Lower leg skin (tissue), 3 donors: Measurements from ENCODE around the gene CIPC.

Source experiments
- CTCF ChIP-seq, 3 donors: fragments of 450-650 bp; IDR thresholded peaks; one replicate each; pipeline ENCODE4 v1.5.1; 2016; ENCODE audit warnings: antibody characterized with exemption in 3 of 3, mild to moderate bottlenecking in 3 of 3, moderate library complexity in 2 of 3
- POLR2A ChIP-seq, 2 donors: fragments of 450-650 bp; IDR thresholded peaks; one replicate each; pipeline ENCODE4 v1.6.1; 2016 to 2017; ENCODE audit warnings: antibody characterized with exemption in 2 of 2, mild to moderate bottlenecking in 1 of 2, moderate library complexity in 1 of 2

DNA sequence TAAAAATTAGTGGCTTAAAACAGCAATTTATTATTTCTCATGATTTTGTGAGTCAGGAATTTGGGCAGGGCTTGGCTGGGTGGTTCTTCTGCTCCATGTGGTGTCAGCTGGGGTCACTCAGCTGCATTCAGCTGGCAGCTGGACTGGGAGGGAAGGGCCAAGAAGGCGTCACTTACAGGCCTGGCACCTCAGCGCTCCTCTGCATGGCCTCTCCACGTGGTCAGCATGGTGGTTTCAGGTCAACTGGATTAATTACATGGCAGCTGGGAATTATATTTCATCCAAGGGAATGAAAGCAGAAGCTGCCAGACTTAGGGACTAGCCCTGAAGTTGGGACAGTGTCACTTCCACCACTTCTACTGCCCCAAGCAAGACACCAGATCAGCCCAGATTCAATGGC is 42.1 kb upstream of the CIPC start:
- no peak for TF ChIP-seq POLR2A (IDR thresholded peaks at IDR 0.05)
- no peak for TF ChIP-seq CTCF (IDR thresholded peaks at IDR 0.05)
